Stimulated activated CD8-positive, alpha-beta memory T cell treated with anti-CD3 and anti-CD28 coated beads, Interleukin-4, amount 100 ng/mL, for 4 hours (primary cell): ENCODE measurements around the gene S100A3.
A peak's percentile ranks its signal among the peaks of the same experiment; 100 is the strongest.

Source experiments
- DNase-seq, 2 donors: peaks; one replicate each; pipeline ENCODE4 v3.0.0-alpha.2; 2020; ENCODE audit warnings: low read depth in 2 of 2, low spot score in 1 of 2

The S100A3 gene

GRCh38 chr1:153513023-153513422, 36.0 kb downstream of the S100A3 start:
- DNase-seq: no peak

GRCh38 chr1:153510984-153511410, 38.1 kb downstream of the S100A3 start:
- peak; percentile 46 to 59 for DNase-seq

GRCh38 chr1:153509729-153510354, 39.2 kb downstream of the S100A3 start:
- DNase-seq: peak; percentile 33 to 35

- no peak for DNase-seq
Measured at GRCh38 chr1:153509036-153509435, 40.0 kb downstream of the S100A3 start.

GRCh38 chr1:153507926-153508583, 41.0 kb downstream of the S100A3 start:
- DNase-seq: no peak

- DNase-seq: no peak
Measured at GRCh38 chr1:153506831-153507413, 42.1 kb downstream of the S100A3 start.

GRCh38 chr1:153506386-153506785, 42.7 kb downstream of the S100A3 start:
- no peak for DNase-seq

- DNase-seq: no peak
Measured at GRCh38 chr1:153505576-153505975, 43.5 kb downstream of the S100A3 start.

GRCh38 chr1:153503766-153504165, 45.3 kb downstream of the S100A3 start:
- no peak for DNase-seq

GRCh38 chr1:153498746-153499145, 50.3 kb downstream of the S100A3 start:
- DNase-seq: no peak
